PC-9 (cell line): ENCODE results near the gene GABRG3. TPM values are rescaled to one million over a fixed set of nuclear protein-coding genes. Genes with fewer than 3 reads are reported as not detected.

Experiments
- Bru-seq: library from RNA; stranded (reverse); fragments of 400-500 nt; gene quantifications from one replicate; lab custom pipeline; 2021; lab: Mats Ljungman, UMichigan
- BruChase-seq, 2 experiments: library from RNA; stranded (reverse); fragments of 400-500 nt; gene quantifications; one replicate each; lab custom pipeline; 2021; lab: Mats Ljungman, UMichigan
- BruUV-seq: library from RNA; stranded (reverse); fragments of 400-500 nt; replicated peaks from 2 replicates; lab custom pipeline; 2021; lab: Mats Ljungman, UMichigan
- CTCF ChIA-PET: fragments of 300-600 bp; sonication (Branson Sonifier 250); formaldehyde crosslinking; loops from one replicate; lab custom pipeline; 2022; ENCODE audit warnings: antibody characterized with exemption; lab: Charles Lee
- POLR2A ChIA-PET: fragments of 300-600 bp; sonication (Branson Sonifier 250); formaldehyde crosslinking; loops from one replicate; lab custom pipeline; 2022; ENCODE audit warnings: antibody characterized with exemption; ENCODE audit not compliant: unreplicated experiment; lab: Charles Lee
- DNase-seq, 2 experiments: peaks; one replicate each; pipeline versions ENCODE4 v3.0.0 to v3.0.0-alpha.2; 2015 to 2022; ENCODE audit warnings: mixed read lengths in 1 of 2
- H2AFZ ChIP-seq: fragments of 200-600 bp; sonication (generic); 2 replicates; pipeline ENCODE4 v1.8.1; 2017; ENCODE audit warnings: antibody characterized with exemption
- H3F3A ChIP-seq: fragments of 200-600 bp; sonication (generic); 2 replicates; pipeline ENCODE4 v1.8.1; 2017; ENCODE audit warnings: antibody characterized with exemption, mild to moderate bottlenecking, low read depth; ENCODE audit not compliant: insufficient read depth
- H3K27ac ChIP-seq: fragments of 200-600 bp; sonication (generic); 2 replicates; pipeline ENCODE4 v1.6.1; 2016; ENCODE audit warnings: mixed run types
- H3K27me3 ChIP-seq: fragments of 200-600 bp; sonication (generic); 2 replicates; pipeline ENCODE4 v1.6.1; 2016; ENCODE audit warnings: low read depth, mixed run types; ENCODE audit not compliant: insufficient read depth
- H3K36me3 ChIP-seq: fragments of 200-600 bp; sonication (generic); 2 replicates; pipeline ENCODE4 v1.6.1; 2016; ENCODE audit warnings: low read depth, mixed run types
- H3K4me1 ChIP-seq: fragments of 200-600 bp; sonication (generic); replicated peaks from 2 replicates; pipeline ENCODE4 v1.6.1; 2016; ENCODE audit warnings: mixed run types; ENCODE audit not compliant: insufficient read depth
- H3K4me2 ChIP-seq: fragments of 200-600 bp; sonication (generic); 2 replicates; pipeline ENCODE4 v1.6.1; 2017; ENCODE audit warnings: mixed run types
- H3K4me3 ChIP-seq: fragments of 200-600 bp; sonication (generic); 2 replicates; pipeline ENCODE4 v1.6.1; 2016; ENCODE audit warnings: mixed run types
- H3K79me2 ChIP-seq: fragments of 200-600 bp; sonication (generic); 2 replicates; pipeline ENCODE4 v1.6.1; 2017; ENCODE audit warnings: low read depth, mixed run types
- H3K9me2 ChIP-seq: fragments of 200-600 bp; sonication (generic); 2 replicates; pipeline ENCODE4 v1.8.1; 2017; ENCODE audit warnings: mild to moderate bottlenecking; ENCODE audit not compliant: insufficient read depth
- H3K9me3 ChIP-seq: fragments of 200-600 bp; sonication (generic); 2 replicates; pipeline ENCODE4 v1.8.1; 2016; ENCODE audit warnings: low read depth; ENCODE audit not compliant: insufficient read depth
- H4K20me1 ChIP-seq: fragments of 200-600 bp; sonication (generic); 2 replicates; pipeline ENCODE4 v1.8.1; 2017; ENCODE audit not compliant: insufficient read depth
- EZH2 ChIP-seq: fragments of 200-600 bp; sonication (generic); IDR thresholded peaks from 2 replicates; pipeline ENCODE4 v1.8.0; 2017; ENCODE audit warnings: antibody characterized with exemption, low read depth
- intact Hi-C: fragments of 100-400 bp; cut with micrococcal nuclease; formaldehyde crosslinking; loops from one replicate; pipeline ENCODE4 v1.10.0; 2022; ENCODE audit not compliant: unreplicated experiment
- long read RNA-seq: library from polyadenylated mRNA; stranded (forward); transcript quantifications from one replicate; pipeline ENCODE4 v2.0.0, GENCODE V29; 2022
- total RNA-seq: library from RNA; stranded (reverse); gene quantifications from 2 replicates; pipeline ENCODE4 v1.2.3, GENCODE V29; 2021
- TF ChIP-seq, protein P1 (sequence below): fragments of 200-600 bp; sonication (generic); conservative IDR thresholded peaks from 2 replicates; pipeline ENCODE4 v1.6.1; 2017; ENCODE audit warnings: mixed run types, antibody characterized with exemption, mild to moderate bottlenecking, moderate library complexity

GABRG3 gene
- total RNA-seq (not detected in 2 replicates), Bru-seq, nascent RNA (percentile 0 among the genes with signal in this experiment), BruChase-seq, experiment 1, labeled RNA remaining after a 2-hour chase (percentile 0 among the genes with signal in this experiment), BruChase-seq, experiment 2, labeled RNA remaining after a 6-hour chase (not detected)
- long read RNA-seq: 0 reads

DNA sequence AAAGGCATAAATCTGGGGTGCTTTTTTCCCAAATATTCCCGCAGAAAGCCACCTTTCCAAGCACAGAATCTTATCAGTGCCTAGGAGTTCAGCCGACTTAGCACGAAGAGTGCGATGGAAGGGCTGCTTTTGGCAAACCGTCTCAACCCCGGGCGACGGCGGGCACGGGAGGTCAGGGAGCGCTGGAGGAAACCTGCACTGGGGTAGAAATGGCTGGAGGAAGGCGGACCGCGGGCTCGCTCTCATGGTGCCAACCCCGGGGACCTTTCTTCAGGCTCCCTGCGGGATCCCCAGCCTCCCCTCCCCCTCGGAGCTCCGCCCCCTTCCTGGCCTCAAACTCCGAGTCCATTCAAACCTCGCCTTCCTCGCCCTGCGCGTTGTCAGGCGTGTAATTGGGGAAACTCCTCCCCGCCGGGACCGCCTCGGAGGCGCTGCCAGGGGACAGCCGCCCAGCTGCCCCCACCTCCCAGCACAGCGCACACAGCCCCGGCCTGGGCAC, at the start of gene GABRG3:
TSS of gene GABRG3 (plus strand) at position 470 of the 499 bp plus-strand sequence.
- no TSS peak for BruUV-seq
- Histone ChIP-seq H3K36me3 (no peaks in the 10 kb centered on the region), H4K20me1 (no peaks in the 10 kb centered on the region), H3K4me1 (no peaks in the 10 kb centered on the region), H3K9me3 (no peaks in the 10 kb centered on the region), H3K4me3 (no peak within 1 kb of the TSS), H3K9me2 (no peaks in the 10 kb centered on the region), H3K27me3 (no peaks in the 10 kb centered on the region), H3K4me2 (no peak within 1 kb of the TSS), H2AFZ (no peak within 1 kb of the TSS), H3F3A (no peaks in the 10 kb centered on the region), H3K79me2 (no peaks in the 10 kb centered on the region), H3K27ac (no peak within 1 kb of the TSS)
- ChIA-PET POLR2A (no interaction called here), CTCF (no interaction called here)
- TF ChIP-seq, protein P1, sequence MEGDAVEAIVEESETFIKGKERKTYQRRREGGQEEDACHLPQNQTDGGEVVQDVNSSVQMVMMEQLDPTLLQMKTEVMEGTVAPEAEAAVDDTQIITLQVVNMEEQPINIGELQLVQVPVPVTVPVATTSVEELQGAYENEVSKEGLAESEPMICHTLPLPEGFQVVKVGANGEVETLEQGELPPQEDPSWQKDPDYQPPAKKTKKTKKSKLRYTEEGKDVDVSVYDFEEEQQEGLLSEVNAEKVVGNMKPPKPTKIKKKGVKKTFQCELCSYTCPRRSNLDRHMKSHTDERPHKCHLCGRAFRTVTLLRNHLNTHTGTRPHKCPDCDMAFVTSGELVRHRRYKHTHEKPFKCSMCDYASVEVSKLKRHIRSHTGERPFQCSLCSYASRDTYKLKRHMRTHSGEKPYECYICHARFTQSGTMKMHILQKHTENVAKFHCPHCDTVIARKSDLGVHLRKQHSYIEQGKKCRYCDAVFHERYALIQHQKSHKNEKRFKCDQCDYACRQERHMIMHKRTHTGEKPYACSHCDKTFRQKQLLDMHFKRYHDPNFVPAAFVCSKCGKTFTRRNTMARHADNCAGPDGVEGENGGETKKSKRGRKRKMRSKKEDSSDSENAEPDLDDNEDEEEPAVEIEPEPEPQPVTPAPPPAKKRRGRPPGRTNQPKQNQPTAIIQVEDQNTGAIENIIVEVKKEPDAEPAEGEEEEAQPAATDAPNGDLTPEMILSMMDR: no peak
- TF ChIP-seq EZH2: no peak
- no peak for DNase-seq
- intact Hi-C loops: no loop called here

DNA sequence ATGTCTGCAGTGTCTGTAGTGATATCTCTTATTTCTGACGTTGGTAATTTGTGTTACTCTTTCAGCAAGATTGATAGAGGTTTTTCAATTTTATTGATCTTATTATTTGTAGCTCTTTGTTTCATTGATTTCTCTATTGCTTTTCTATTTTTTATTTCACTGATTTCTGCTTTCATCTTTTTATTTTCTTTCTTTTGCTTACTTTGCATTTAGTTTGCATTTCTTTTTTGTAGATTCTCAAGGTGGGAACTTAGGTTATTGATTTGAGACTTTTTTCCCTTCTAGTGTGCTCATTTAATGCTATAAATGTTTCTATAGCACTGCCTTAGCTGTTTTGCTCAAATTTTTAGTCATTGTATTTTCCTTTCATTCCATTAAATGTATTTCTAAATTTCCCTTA, 49.5 kb upstream of the GABRG3 start:
- Histone ChIP-seq H3F3A (no peaks in the 10 kb centered on the region), H3K27ac (no peak overlapping the region), H3K27me3 (no peaks in the 10 kb centered on the region), H3K4me1 (no peaks in the 10 kb centered on the region), H2AFZ (no peak overlapping the region), H3K36me3 (no peaks in the 10 kb centered on the region), H3K9me3 (no peaks in the 10 kb centered on the region), H3K4me2 (no peak overlapping the region), H4K20me1 (no peaks in the 10 kb centered on the region), H3K79me2 (no peaks in the 10 kb centered on the region), H3K4me3 (no peak overlapping the region), H3K9me2 (no peaks in the 10 kb centered on the region)
- intact Hi-C loops: no loop called here
- no TSS peak for BruUV-seq
- POLR2A ChIA-PET: no interaction called here
- no peak for TF ChIP-seq EZH2
- TF ChIP-seq, protein P1: no peak
- DNase-seq: no peak
- CTCF ChIA-PET: no interaction called here

DNA sequence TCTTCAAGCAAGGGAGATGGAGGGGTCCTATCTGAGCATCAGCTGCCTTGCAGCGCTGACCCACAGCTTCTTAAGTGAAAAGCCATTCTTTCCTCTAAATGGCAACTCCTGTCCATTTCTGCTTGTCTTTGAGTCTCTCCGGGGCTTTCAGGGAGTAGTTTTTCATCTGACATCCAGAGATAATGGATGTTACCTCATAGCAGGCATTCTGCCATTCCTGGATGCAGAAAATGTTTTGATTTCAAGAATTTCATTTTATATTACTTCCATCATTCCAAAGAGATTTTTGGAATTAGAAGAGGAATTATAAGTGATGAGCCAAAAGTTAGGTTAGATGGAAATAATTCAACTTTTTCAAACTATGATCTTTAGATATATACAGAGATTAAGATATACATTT, 44.9 kb upstream of the GABRG3 start:
- H3K9me3 ChIP-seq: no peaks in the 10 kb centered on the region
- DNase-seq: no peak
- no peaks in the 10 kb centered on the region for H3K4me1 ChIP-seq
- CTCF ChIA-PET: no interaction called here
- no peaks in the 10 kb centered on the region for H3K79me2 ChIP-seq
- intact Hi-C loops: no loop called here
- no peak for TF ChIP-seq EZH2
- TF ChIP-seq, protein P1: no peak
- POLR2A ChIA-PET: no interaction called here
- H3F3A ChIP-seq: no peaks in the 10 kb centered on the region
- no peaks in the 10 kb centered on the region for H4K20me1 ChIP-seq
- no peaks in the 10 kb centered on the region for H3K36me3 ChIP-seq
- no peak overlapping the region for H3K4me3 ChIP-seq
- H3K4me2 ChIP-seq: no peak overlapping the region
- H3K27ac ChIP-seq: no peak overlapping the region
- no peaks in the 10 kb centered on the region for H3K27me3 ChIP-seq
- no peak overlapping the region for H2AFZ ChIP-seq
- no TSS peak for BruUV-seq
- H3K9me2 ChIP-seq: no peaks in the 10 kb centered on the region
